WERI-Rb-1 (cell line): Measurements from ENCODE around the gene WDR7.

Source experiments
- DNase-seq: peaks from one replicate; pipeline ENCODE4 v3.0.0-alpha.2; 2020
- H3K27ac ChIP-seq: fragments of 250-450 bp; sonication (Bioruptor Pico); 2 replicates; pipeline ENCODE4 v1.5.1; 2020; ENCODE audit warnings: mild to moderate bottlenecking, moderate library complexity
- H3K27me3 ChIP-seq: fragments of 250-450 bp; sonication (Bioruptor Pico); 2 replicates; pipeline ENCODE4 v1.5.1; 2021; ENCODE audit warnings: mild to moderate bottlenecking, low read depth, moderate library complexity; ENCODE audit not compliant: insufficient read depth, severe bottlenecking
- H3K36me3 ChIP-seq: fragments of 250-450 bp; sonication (Bioruptor Pico); 2 replicates; pipeline ENCODE4 v1.5.1; 2020; ENCODE audit warnings: mild to moderate bottlenecking, moderate library complexity
- H3K4me3 ChIP-seq: 2 replicates; pipeline ENCODE4 v1.5.1; 2011; ENCODE audit warnings: low read depth, mild to moderate bottlenecking, control low read depth, low read length
- H3K9me3 ChIP-seq: fragments of 250-450 bp; sonication (Bioruptor Pico); 2 replicates; pipeline ENCODE4 v1.5.1; 2021; ENCODE audit warnings: mild to moderate bottlenecking, moderate library complexity; ENCODE audit not compliant: severe bottlenecking
- CTCF ChIP-seq: IDR thresholded peaks from 2 replicates; pipeline ENCODE4 v1.5.1; 2011; ENCODE audit warnings: low read depth, mild to moderate bottlenecking, control low read depth, inconsistent platforms, low read length

Gene WDR7

GRCh38 chr18:56661360-56662062 is 10.4 kb downstream of the WDR7 start:
- no peak for TF ChIP-seq CTCF
- no peaks in the 10 kb centered on the region for H3K27me3 ChIP-seq
- no peaks in the 10 kb centered on the region for H3K9me3 ChIP-seq
- H3K27ac ChIP-seq = no peak overlapping the region; the same call in 1 of the 2 replicates
- no peak overlapping the region for H3K4me3 ChIP-seq
- H3K36me3 ChIP-seq = no peaks in the 10 kb centered on the region
- no peak for DNase-seq

DNA sequence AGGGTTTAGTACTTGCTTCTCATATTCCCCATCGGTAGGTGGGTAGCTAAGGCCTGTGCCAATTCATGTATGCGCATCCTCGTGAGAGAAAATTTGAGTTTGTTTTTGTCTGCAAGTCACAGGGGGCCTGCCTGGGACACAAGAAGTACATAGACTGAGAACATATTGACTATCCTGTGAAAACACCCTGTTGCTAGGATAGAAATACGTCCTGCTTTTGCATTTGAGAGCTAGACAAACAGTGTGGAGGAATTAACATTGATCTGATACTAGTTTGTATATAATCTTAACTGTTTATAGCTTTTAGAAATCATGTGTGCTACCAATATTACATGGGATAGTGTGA is 10.9 kb downstream of the WDR7 start:
- no peak overlapping the region for H3K4me3 ChIP-seq
- DNase-seq = no peak
- no peaks in the 10 kb centered on the region for H3K36me3 ChIP-seq
- H3K9me3 ChIP-seq = no peaks in the 10 kb centered on the region
- no peaks in the 10 kb centered on the region for H3K27me3 ChIP-seq
- no peak overlapping the region; the same call in 1 of the 2 replicates for H3K27ac ChIP-seq
- TF ChIP-seq CTCF = no peak

GRCh38 chr18:56662502-56662901 is 11.3 kb downstream of the WDR7 start:
- Histone ChIP-seq H3K9me3 (no peaks in the 10 kb centered on the region), H3K27ac (no peak overlapping the region), H3K36me3 (no peaks in the 10 kb centered on the region), H3K4me3 (no peak overlapping the region), H3K27me3 (no peaks in the 10 kb centered on the region)
- no peak for TF ChIP-seq CTCF
- no peak for DNase-seq

DNA sequence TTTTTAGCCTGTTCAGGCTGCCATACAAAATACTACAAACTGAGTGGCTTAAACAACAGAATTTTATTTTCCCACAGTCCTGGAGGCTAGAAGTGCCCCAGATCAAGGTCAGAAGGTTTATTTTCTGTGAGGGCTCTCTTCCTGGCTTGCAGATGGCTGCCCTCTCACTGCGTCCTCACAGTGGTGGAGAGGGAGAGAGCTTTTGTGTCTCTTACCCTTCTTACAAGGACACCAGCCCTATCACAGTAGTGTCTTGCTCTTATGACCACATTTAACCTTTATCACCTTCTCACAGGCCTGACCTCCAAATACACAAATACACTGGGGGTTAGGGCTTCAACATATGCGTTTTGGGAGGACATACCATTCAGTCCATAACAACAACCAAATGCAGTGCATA is 11.7 kb downstream of the WDR7 start:
- no peak for DNase-seq
- Histone ChIP-seq H3K9me3 (no peaks in the 10 kb centered on the region), H3K36me3 (no peaks in the 10 kb centered on the region), H3K4me3 (no peak overlapping the region), H3K27me3 (no peaks in the 10 kb centered on the region), H3K27ac (no peak overlapping the region)
- TF ChIP-seq CTCF = no peak

- H3K9me3 ChIP-seq = no peaks in the 10 kb centered on the region
- peaks cover 8% of the 10 kb centered on the region for H3K36me3 ChIP-seq
- no peak overlapping the region for H3K27ac ChIP-seq
- H3K4me3 ChIP-seq = no peak overlapping the region
- H3K27me3 ChIP-seq = no peaks in the 10 kb centered on the region
- DNase-seq = no peak
- no peak for TF ChIP-seq CTCF
These were observed 21.2 kb downstream of the WDR7 start for GRCh38 chr18:56672391-56672790.

GRCh38 chr18:56672981-56673380 is 21.8 kb downstream of the WDR7 start:
- Histone ChIP-seq H3K36me3 (peaks cover 8% of the 10 kb centered on the region), H3K9me3 (no peaks in the 10 kb centered on the region), H3K4me3 (no peak overlapping the region), H3K27me3 (no peaks in the 10 kb centered on the region), H3K27ac (no peak overlapping the region)
- no peak for TF ChIP-seq CTCF
- DNase-seq = no peak
